Activated CD4-positive, alpha-beta T cell treated with anti-CD3 and anti-CD28 coated beads, Interleukin-2, amount 50 U/mL, for 1 hour (primary cell): ENCODE data around the gene TMED4.
"Not testable (repeated sequence)": the region's sequence is repeated elsewhere in the genome, so short reads cannot be mapped to it uniquely, and the experiment has no call there.

Source experiments
- DNase-seq: peaks from one replicate; pipeline ENCODE4 v3.0.0-alpha.2; 2020

The TMED4 gene

DNA sequence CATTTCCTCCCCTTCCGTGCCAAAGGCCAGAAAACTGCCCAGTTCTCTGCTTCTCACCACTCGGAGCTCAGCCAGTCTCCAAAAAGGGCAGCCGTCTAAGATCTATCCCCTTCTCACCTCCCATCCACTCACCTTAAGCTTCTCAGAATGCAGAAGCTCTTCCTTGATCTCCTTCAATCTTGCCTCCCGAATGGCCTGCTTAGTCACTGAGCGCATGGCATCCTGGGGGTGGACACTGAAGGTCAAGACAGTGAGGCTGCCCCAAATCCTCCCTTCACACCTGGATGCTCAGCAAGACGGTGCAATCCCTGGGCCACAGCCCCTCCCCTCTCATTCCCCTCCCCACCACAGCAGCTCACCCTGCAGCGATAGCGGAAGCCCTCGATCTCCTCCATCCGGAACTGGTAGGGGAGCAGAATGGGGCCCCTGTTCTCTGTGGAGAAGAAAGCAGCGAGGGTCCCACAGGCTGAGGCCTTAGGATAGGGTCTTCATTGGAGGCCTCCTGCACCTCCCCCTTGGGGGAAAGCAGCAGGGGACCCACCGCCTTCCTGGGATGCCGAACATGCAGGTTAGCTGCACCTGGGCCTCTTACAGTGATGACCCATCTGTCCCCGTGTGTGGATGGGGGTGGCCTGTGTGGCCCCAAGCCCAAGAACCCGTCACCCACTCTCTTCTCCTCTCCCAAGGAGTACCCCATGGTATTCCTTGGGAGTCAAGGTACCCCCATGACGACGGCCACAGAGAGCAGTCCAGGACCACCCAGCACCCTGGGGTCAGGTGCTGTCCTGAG, 13.1 kb downstream of the TMED4 start:
- no peak for DNase-seq

DNA sequence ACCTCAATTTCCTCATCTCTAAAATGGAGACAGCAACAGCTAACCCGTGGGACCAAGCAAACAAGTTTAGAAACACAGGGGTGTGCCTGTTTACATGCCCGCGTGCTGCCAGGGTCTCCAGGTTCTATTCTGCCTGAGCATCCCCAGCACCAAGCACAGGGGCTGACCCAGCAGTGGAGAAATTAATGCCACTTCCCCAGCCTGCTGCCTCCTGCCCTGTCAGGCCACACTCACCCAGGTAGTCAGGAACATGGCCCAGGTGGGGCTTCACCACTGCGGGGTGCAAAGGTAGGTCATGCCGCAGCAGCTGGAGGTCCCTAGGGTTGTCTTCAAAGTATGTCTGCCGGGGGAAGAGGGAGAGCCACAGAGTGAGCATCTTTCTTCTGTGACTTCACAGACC, 14.1 kb downstream of the TMED4 start:
- no peak for DNase-seq

- DNase-seq = no peak
Observed at GRCh38 chr7:44566680-44567079, 15.4 kb downstream of the TMED4 start.

- DNase-seq = no peak
Observed at GRCh38 chr7:44565795-44566559, 16.1 kb downstream of the TMED4 start.

- peak; percentile 64 for DNase-seq
Observed at GRCh38 chr7:44565097-44565794, 16.8 kb downstream of the TMED4 start.

DNA sequence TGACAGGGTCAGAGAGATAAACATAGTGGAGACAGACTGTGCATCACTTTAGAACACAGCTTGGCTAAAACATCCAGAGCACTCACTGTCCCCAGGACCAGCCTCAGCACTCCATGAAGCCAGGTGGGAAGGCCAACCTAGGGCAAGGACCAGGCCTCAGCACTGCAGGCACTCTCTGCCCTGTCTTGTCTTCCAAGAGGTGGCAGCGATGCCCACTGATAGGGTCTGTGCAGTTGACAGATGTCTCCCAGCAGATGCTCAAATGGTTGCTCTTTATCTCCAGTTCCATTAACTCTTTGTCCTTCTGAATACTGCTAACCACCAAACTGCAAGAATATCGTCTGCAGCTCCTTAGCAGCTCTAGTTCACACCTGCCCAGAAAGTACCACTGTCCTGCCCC, 17.4 kb downstream of the TMED4 start:
- no peak for DNase-seq

- no peak for DNase-seq
Observed at GRCh38 chr7:44563171-44563679, 18.8 kb downstream of the TMED4 start.

GRCh38 chr7:44562622-44562962, 19.4 kb downstream of the TMED4 start:
- DNase-seq = not testable (repeated sequence)

DNA sequence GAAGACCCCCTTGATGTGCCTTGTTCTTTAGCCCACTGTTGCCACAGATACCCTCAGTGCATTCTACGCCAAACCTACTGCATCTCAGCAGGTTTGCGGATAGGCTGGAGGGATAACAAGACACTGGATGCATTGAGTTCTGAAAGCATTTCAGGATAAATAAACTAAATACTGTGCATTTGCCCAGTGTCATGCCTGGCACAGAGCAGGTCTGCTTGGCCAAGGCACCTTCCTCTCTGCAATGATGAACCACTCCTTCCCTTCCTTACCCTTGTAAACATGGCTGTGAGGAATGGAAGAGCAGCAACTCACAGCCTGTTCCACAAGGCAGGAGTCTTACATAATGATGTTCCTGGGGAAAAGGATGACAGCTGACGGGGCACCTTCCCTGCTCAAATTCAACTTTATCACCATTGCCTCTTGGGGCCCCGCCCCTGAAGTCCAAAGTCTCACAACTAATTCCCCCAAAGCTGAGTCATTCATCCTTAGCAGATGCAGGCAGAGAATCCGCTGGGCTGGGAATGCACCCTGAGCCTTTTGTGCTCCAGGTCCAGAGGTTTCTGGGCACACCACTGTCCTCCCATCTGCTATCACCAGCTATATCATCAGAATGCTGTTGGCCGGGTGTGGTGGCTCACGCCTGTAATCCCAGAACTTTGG, 19.9 kb downstream of the TMED4 start:
- no peak for DNase-seq

DNA sequence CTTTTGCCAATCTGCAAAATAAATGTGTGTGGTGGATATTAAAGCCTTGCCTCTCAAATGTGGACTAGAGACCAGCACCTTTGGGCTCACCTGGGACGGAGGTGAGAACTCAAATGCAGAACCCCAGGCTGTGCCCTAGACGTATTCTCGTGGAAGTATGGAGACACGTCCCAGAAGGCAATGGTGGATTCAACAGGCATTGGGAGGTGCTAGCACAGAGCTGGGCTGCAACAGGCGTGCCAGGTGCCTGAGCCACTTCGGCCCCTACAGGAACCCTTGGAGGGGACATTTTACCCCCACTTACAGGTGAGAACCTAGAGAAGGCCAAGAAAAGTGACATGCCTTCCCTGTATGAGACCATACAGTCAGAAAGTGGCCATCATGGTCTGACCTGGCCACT, 20.6 kb downstream of the TMED4 start:
- no peak for DNase-seq

- no peak for DNase-seq
Observed at GRCh38 chr7:44559485-44559884, 22.5 kb downstream of the TMED4 start.

DNA sequence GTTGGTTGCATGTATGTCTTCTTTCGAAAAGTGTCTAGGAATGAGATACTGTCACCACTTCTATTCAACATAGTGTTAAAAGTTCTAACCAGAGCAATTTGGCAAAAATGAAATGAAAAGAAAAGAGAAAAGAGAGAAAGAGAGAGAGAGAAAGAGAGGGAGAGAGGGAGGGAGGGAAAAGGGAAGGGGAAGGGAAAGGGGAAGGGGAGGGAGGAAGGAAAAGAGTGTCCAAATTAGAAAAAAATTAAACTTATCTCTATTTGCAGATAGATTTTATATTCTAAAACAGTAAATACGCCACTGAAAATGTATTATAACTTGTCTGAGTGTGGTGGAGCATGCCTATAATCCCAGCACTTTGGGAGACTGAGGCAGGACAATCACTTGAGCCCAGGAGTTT, 24.5 kb downstream of the TMED4 start:
- DNase-seq = no peak

- no peak for DNase-seq
Observed at GRCh38 chr7:44555350-44555749, 26.7 kb downstream of the TMED4 start.

DNA sequence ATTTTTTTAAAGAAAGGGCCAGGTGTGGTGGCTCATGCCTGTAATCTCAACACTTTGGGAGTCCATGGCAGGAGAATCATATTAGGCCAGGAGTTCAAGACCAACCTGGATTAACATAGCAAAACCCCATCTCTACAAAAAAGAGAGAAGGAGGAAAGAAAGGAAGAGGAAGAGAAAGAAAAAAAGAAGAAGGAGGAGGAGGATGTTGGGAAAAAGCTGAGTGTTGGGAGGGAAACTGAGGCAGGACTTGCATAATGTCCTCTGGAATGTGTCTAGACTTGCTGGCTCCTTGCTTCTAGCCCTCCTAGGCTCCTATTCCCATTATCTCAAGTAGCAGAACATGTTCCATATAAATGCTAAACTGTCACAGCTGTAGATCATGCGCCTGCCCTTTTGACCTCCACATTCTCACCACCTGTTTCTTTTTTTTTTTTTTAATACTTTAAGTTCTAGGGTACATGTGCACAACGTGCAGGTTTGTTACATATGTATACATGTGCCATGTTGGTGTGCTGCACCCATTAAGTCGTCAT, 29.5 kb downstream of the TMED4 start:
- not testable (repeated sequence) for DNase-seq

DNA sequence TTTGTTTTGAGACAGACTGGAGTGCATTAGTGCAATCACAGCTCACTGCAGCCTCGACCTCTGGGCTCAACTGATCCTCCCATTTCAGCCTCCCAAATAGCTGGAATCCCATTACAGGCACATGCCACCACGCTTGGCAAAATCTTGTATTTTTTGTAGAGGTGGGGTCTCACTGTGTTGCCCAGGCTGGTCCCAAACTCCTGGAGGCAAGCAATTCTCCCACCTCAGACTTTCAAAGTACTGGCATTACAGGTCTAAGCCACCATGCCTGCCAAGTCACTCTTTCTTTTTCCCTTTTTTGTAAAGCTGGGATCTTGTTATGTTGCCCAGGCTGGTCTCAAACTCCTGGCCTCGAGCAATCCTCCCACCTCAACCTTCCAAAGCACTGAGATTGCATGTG, 32.6 kb downstream of the TMED4 start:
- no peak for DNase-seq

DNA sequence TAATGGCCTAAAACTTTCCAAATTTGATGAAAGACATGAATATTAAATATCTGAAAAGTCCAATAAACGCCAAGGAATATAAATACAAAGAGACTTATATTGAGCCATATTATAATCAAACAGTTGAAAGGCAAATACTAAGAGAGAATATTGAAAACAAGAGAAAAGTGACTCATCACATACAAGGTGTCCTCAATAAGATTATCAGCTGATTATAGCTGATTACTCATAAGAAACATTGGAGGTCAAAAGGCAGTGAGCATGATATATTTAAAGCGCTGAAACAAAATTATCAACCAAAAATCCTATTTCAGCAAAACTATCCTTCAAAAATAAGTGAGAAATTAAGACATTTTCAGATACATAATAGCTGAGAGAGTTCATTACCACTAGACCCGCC, 33.1 kb downstream of the TMED4 start:
- DNase-seq = no peak

DNA sequence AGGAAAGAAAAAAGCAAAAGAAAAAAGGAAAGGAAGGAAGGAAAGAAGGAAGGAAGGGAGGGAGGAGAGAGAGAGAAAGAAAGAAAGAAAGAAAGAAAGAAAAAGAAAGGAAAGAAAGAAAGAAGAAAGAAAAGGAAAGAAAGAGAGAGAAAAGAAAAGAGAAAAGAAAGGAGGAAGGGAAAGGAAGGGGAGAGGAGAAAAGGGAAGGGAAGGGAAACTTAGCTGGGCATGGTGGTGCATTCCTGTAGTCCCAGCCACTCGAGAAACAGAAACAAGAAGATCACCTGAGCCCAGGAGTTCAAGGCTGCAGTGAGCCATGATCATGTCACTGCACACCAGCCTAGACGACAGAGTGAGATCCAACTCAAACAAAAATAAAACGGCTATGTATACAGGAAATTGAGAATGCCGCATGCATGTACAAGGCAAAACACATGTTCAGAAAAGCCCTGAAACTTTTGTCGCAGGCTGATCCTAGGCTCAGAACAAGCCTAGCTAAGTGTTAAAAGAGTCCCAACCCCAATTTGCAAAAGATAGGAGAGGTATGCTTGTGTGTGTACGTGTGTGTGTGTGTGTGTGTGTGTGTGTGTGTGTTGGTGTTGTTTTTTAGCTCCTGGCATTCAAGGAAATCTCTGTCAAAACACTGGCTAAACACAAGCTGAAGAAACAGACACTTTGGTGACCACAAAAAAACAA, 34.3 kb downstream of the TMED4 start:
- DNase-seq = no peak

DNA sequence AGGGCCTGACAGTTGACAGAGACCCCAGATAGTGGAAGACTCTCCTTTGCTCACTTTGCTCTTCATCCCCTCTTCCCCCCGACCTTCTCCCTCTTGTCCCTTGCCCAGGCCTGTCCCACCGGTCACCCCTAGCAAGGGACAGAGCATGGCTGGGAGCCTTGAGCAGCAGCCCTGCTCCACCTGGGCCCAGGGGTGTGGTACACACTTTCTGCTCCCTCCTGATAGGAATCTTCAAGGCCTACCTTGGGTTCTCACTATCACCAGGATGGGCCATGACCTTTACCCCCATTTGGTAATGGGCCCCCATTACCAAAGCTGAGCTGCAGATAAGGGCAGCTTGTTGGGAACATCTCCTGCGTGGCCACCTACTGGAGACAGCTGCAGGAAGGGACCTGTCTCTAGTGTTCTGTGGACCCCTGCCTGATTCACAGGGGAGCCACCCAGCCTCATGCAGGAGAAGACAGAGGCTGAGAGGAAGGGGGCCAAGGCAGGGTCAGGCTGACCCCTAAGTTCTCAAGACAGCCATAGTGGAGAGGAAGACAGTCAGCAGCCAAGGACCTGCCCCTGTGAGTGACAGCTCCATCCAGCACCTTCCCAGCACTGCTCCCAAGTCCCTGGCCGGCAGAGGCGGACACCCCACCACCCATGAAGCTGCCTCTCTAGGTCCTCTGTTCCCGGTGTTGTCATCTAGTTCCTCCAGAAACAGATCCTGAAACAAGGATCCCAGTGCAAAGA, 40.0 kb downstream of the TMED4 start:
- no peak for DNase-seq

DNA sequence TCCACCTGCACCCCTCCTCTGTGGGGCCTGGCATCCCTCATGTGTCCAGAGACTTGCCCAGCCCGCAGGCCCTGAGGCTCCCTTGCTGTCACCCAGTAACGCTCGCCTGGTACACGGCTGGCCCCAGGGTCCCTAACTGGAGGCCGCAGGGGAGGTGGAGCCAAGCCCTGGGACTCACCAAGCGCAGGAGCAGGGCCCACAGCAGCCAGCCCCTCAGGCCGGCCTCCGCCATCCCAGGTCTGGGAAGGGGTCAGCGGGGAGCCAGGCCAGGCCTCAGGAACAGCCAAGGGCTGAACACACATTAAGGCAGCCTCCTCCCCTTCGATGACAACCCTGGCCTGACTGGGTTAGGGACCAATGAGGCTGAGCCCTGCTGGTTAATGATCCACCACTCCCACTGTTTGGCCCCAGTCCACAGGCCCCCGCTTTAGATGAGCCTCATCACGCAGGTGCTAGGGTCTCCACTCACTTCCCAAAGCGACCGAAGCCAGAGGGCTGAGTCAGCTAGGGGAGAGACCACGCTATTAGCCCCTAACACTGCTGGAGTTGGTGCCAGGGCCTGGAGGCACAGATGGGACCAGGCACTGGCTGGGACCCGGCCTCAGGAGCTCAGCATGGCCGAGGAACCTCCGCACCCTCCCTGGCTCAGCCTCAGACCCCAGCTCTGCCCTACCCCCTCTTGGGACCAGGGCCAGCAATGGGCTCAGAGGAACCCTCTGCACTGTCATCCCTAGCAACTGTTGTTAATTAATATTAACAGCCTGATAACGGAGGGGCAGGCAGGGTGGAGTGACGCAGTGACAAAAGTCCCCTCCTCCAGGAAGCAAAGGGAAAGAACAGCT, 40.8 kb downstream of the TMED4 start, which contains the start of gene NPC1L1:
TSS of gene NPC1L1 (minus strand) at position 303 of the 842 bp plus-strand sequence. CDS start at position 232, 71 bp downstream.
- DNase-seq = no peak

DNA sequence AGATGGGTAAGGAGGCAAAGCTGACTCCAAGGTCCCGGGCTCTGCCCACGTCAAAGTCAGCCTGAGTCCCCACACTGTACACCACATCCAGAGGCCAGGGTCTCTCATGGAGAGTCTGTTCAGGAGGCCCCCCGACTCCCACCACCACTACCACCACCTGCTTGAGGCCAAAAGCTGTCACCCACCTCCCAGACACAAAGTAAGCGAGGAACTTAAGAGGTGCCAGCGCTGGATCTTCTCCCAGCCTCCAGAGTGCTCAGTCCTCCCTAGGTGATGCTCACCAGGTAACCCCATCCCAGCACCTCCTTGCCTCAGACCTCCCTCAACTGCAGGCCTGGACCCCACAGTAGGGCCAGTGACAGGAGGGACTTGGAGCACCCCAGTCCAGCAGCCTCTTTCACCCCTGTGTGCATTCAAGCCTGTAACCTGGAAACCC, 41.4 kb downstream of the TMED4 start:
- no peak for DNase-seq
